ENCODE measurements around the gene ANKMY1. TPM values are rescaled to one million over a fixed set of nuclear protein-coding genes. Genes with fewer than 3 reads are reported as not detected.

Gene ANKMY1
- polyA plus RNA-seq, 2 of the 4 experiments (the other 2 are of a cell fraction), result 10.6 to 16.5 TPM

GRCh38 chr2:240467149-240467642 lies 90.6 kb downstream of the ANKMY1 start:
- Histone ChIP-seq H3K4me2 (no peak overlapping the region), H3K4me1 (no peaks in the 10 kb centered on the region), H3K4me3 (no peak overlapping the region), H3K9me3 (no peaks in the 10 kb centered on the region), H3K27ac (no peak overlapping the region)
- POLR2A ChIA-PET, result no interaction called here
- WGBS (ENCODE audit: missing lambda C conversion rate), result 86% methylated on average over 10 of the region's 12 CpGs
- no peak for DNase-seq (ENCODE audit: low read depth in 1 of 2, low spot score in 1 of 2)
- no peak for FAIRE-seq
- CTCF ChIA-PET, result no interaction called here
- ATAC-seq, result no peak
- no peak for TF ChIP-seq PHF8 (IDR thresholded peaks at IDR 0.05; ENCODE audit: borderline replicate concordance, low read depth)
- TF ChIP-seq CHD4 (IDR thresholded peaks at IDR 0.05; ENCODE audit: borderline replicate concordance), result no peak
- TF ChIP-seq SMC3 (IDR thresholded peaks at IDR 0.05), result no peak
- TF ChIP-seq HOXB5 (CRISPR knock-in tag; IDR thresholded peaks at IDR 0.05), result no peak
- TF ChIP-seq TFCP2L1 (CRISPR knock-in tag; IDR thresholded peaks at IDR 0.05), result no peak
- TF ChIP-seq REST (IDR thresholded peaks at IDR 0.05), result no peak
- no peak for TF ChIP-seq RARB (CRISPR knock-in tag; IDR thresholded peaks at IDR 0.05)
- no peak for TF ChIP-seq CEBPB (IDR thresholded peaks at IDR 0.05)
- no peak for TF ChIP-seq ATOH8 (CRISPR knock-in tag; IDR thresholded peaks at IDR 0.05; ENCODE audit: low read depth)
- TF ChIP-seq ELK1 (IDR thresholded peaks at IDR 0.05; ENCODE audit: low read depth, low read length), result no peak
- TF ChIP-seq JUN (IDR thresholded peaks at IDR 0.05), result no peak
- TF ChIP-seq ESRRA (IDR thresholded peaks at IDR 0.05; ENCODE audit: borderline replicate concordance, low read length), result no peak
- no peak for TF ChIP-seq EHMT2 (IDR thresholded peaks at IDR 0.05; ENCODE audit: low read depth)

- WGBS (ENCODE audit: missing lambda C conversion rate), result 94% methylated on average over 7 of the region's 19 CpGs
- no peak for ATAC-seq
- no peak for DNase-seq (ENCODE audit: low read depth in 1 of 2, low spot score in 1 of 2)
- FAIRE-seq, result no peak
- ChIA-PET POLR2A (no interaction called here), CTCF (interaction anchor here (1.0 kb wide), 1 partner anchor 46 kb away, joined by 3 read pairs; no protein-coding TSS in a partner anchor)
- H3K4me3 ChIP-seq, result no peak overlapping the region
- H3K4me1 ChIP-seq, result no peaks in the 10 kb centered on the region
- TF ChIP-seq CEBPB (IDR thresholded peaks at IDR 0.05) (no peak), ZFP36 (IDR thresholded peaks at IDR 0.05; ENCODE audit: borderline replicate concordance, partially characterized antibody) (no peak), CBX8 (IDR thresholded peaks at IDR 0.05) (no peak), E2F6 (IDR thresholded peaks at IDR 0.05; ENCODE audit: borderline replicate concordance, low read depth) (no peak), HOXA7 (CRISPR knock-in tag; IDR thresholded peaks at IDR 0.05) (no peak), SMC3 (IDR thresholded peaks at IDR 0.05) (no peak), HDAC2 (IDR thresholded peaks at IDR 0.05) (no peak), MAZ (IDR thresholded peaks at IDR 0.05; ENCODE audit: borderline replicate concordance, low read depth, low read length) (no peak), ZSCAN20 (CRISPR knock-in tag; IDR thresholded peaks at IDR 0.05) (no peak)
- H3K27ac ChIP-seq, result no peak overlapping the region
- no peak overlapping the region for H3K4me2 ChIP-seq
- H3K9me3 ChIP-seq, result no peaks in the 10 kb centered on the region
Observed at GRCh38 chr2:240466579-240467148, 91.1 kb downstream of the ANKMY1 start.
